Smooth muscle cell (in vitro differentiated cells): ENCODE measurements around the gene HIGD1B. TPM values are rescaled to one million over a fixed set of nuclear protein-coding genes. Genes with fewer than 3 reads are reported as not detected.
"Not testable (repeated sequence)": the region's sequence is repeated elsewhere in the genome, so short reads cannot be mapped to it uniquely, and the experiment has no call there.

Experiments
- DNase-seq: peaks from one replicate; lab custom pipeline; 2025; ENCODE audit not compliant: unreplicated experiment; lab: John Stamatoyannopoulos, UW
- H2AFZ ChIP-seq: fragments of 200-600 bp; sonication (generic); 2 replicates; pipeline ENCODE4 v1.6.0; 2016; ENCODE audit warnings: antibody characterized with exemption, low read depth, mild to moderate bottlenecking
- H3F3A ChIP-seq: fragments of 200-600 bp; sonication (generic); 2 replicates; pipeline ENCODE4 v1.6.0; 2017; ENCODE audit warnings: antibody characterized with exemption, low read depth
- H3K27ac ChIP-seq: fragments of 200-600 bp; sonication (generic); 2 replicates; pipeline ENCODE4 v1.5.1; 2016; ENCODE audit warnings: low read depth, mild to moderate bottlenecking
- H3K27me3 ChIP-seq: fragments of 200-600 bp; sonication (generic); 2 replicates; pipeline ENCODE4 v1.6.1; 2016; ENCODE audit warnings: low read depth, mild to moderate bottlenecking
- H3K36me3 ChIP-seq: fragments of 200-600 bp; sonication (generic); 2 replicates; pipeline ENCODE4 v1.5.1; 2016; ENCODE audit warnings: low read depth
- H3K4me1 ChIP-seq: fragments of 200-600 bp; sonication (generic); 2 replicates; pipeline ENCODE4 v1.5.1; 2016; ENCODE audit warnings: low read depth
- H3K4me2 ChIP-seq: fragments of 200-600 bp; sonication (generic); 2 replicates; pipeline ENCODE4 v1.6.0; 2016; ENCODE audit warnings: mild to moderate bottlenecking
- H3K4me3 ChIP-seq: fragments of 200-600 bp; sonication (generic); 2 replicates; pipeline ENCODE4 v1.5.1; 2016; ENCODE audit warnings: mild to moderate bottlenecking
- H3K79me2 ChIP-seq: fragments of 200-600 bp; sonication (generic); 2 replicates; pipeline ENCODE4 v1.6.0; 2016; ENCODE audit warnings: low read depth, mild to moderate bottlenecking
- H3K9ac ChIP-seq: fragments of 200-600 bp; sonication (generic); 2 replicates; pipeline ENCODE4 v1.6.0; 2016; ENCODE audit warnings: low read depth
- H3K9me3 ChIP-seq: fragments of 200-600 bp; sonication (generic); replicated peaks from 2 replicates; pipeline ENCODE4 v1.5.1; 2016; ENCODE audit warnings: low read depth
- H4K20me1 ChIP-seq: fragments of 200-600 bp; sonication (generic); 2 replicates; pipeline ENCODE4 v1.6.0; 2016; ENCODE audit warnings: low read depth
- CTCF ChIP-seq: fragments of 200-600 bp; sonication (generic); IDR thresholded peaks from 2 replicates; pipeline ENCODE4 v1.5.1; 2017; ENCODE audit warnings: borderline replicate concordance, mild to moderate bottlenecking, antibody characterized with exemption; ENCODE audit not compliant: insufficient read depth, poor library complexity, severe bottlenecking
- WGBS: methylation state at CpG from one replicate; pipeline ENCODE4 v1.1.7; 2016; ENCODE audit warnings: low lambda C conversion rate; 5-methylcytosine and 5-hydroxymethylcytosine counted together
- polyA plus RNA-seq: library from polyadenylated mRNA; unstranded; fragments of >200 nt; fragmentation: Nextera tagmentation; extraction: Ambion mirVana; gene quantifications from 2 replicates; pipeline ENCODE4 v1.2.1, GENCODE V29; 2016
- total RNA-seq: library from RNA; depleted of rRNA; stranded (reverse); fragments of >200 nt; gene quantifications from 2 replicates; pipeline ENCODE4 v1.2.3, GENCODE V29; 2014

HIGD1B gene
- total and polyA plus RNA-seq, 2 experiments from 2014 or later: 0.39 TPM; not detected in 1

GRCh38 chr17:44812263-44812662, 35.4 kb upstream of the HIGD1B start:
- DNase-seq: no peak
- Histone ChIP-seq H3K4me2 (no peak overlapping the region), H3K9ac (no peak overlapping the region), H4K20me1 (peaks cover 77% of the 10 kb centered on the region), H3K36me3 (no peaks in the 10 kb centered on the region), H3K4me3 (no peak overlapping the region), H3K27me3 (no peaks in the 10 kb centered on the region), H3K4me1 (no peaks in the 10 kb centered on the region), H2AFZ (no peak overlapping the region), H3K27ac (no peak overlapping the region), H3K79me2 (peaks cover 49% of the 10 kb centered on the region), H3K9me3 (no peaks in the 10 kb centered on the region), H3F3A (no peaks in the 10 kb centered on the region)
- WGBS: 95% methylated on average over 4 of the region's 4 CpGs
- TF ChIP-seq CTCF: no peak

- not testable (repeated sequence) for H3K4me3 ChIP-seq, H3K27ac ChIP-seq, H2AFZ ChIP-seq, H3K9me3 ChIP-seq, H3K4me1 ChIP-seq, H3K36me3 ChIP-seq, DNase-seq, H3F3A ChIP-seq, H3K4me2 ChIP-seq, H3K9ac ChIP-seq, H3K27me3 ChIP-seq
- Histone ChIP-seq H4K20me1 (peaks cover 77% of the 10 kb centered on the region), H3K79me2 (peaks cover 59% of the 10 kb centered on the region)
- 93% methylated on average over 6 of the region's 6 CpGs for WGBS
Observed at GRCh38 chr17:44818508-44818907, 29.2 kb upstream of the HIGD1B start.

GRCh38 chr17:44820631-44821212, 27.0 kb upstream of the HIGD1B start:
- H3K27ac ChIP-seq: peak overlapping the region; percentile 65
- H3K4me2 ChIP-seq: peak overlapping the region; percentile 38
- no peak overlapping the region for H3K9ac ChIP-seq
- 23% methylated on average over 7 of the region's 7 CpGs for WGBS
- no peak overlapping the region for H3K4me3 ChIP-seq
- H3K36me3 ChIP-seq: no peaks in the 10 kb centered on the region
- TF ChIP-seq CTCF: no peak
- no peak overlapping the region for H2AFZ ChIP-seq
- peaks cover 7% of the 10 kb centered on the region for H3F3A ChIP-seq
- no peaks in the 10 kb centered on the region for H3K9me3 ChIP-seq
- no peaks in the 10 kb centered on the region for H3K27me3 ChIP-seq
- peaks cover 66% of the 10 kb centered on the region for H3K79me2 ChIP-seq
- DNase-seq: no peak
- H4K20me1 ChIP-seq: peaks cover 77% of the 10 kb centered on the region
- H3K4me1 ChIP-seq: peaks cover 9% of the 10 kb centered on the region

GRCh38 chr17:44825236-44825635, 22.4 kb upstream of the HIGD1B start:
- Histone ChIP-seq H3K79me2 (peaks cover 62% of the 10 kb centered on the region), H4K20me1 (peaks cover 74% of the 10 kb centered on the region), H3K4me1 (peaks cover 15% of the 10 kb centered on the region)
- not testable (repeated sequence) for H3K9me3 ChIP-seq, H3K9ac ChIP-seq, DNase-seq, H3K4me2 ChIP-seq, H3F3A ChIP-seq, H3K36me3 ChIP-seq, H3K4me3 ChIP-seq, H3K27ac ChIP-seq, H2AFZ ChIP-seq, H3K27me3 ChIP-seq
- 97% methylated on average over 9 of the region's 9 CpGs for WGBS
